A673 (cell line): ENCODE measurements around the gene PSMD11. TPM values are rescaled to one million over a fixed set of nuclear protein-coding genes. Genes with fewer than 3 reads are reported as not detected.

ENCODE experiments used
- BruUV-seq: library from RNA; stranded (reverse); fragments of 400-500 nt; replicated peaks from 2 replicates; lab custom pipeline; 2021; lab: Mats Ljungman, UMichigan
- CTCF ChIA-PET: fragments of 300-600 bp; sonication (Branson Sonifier 250); formaldehyde crosslinking; loops from one replicate; lab custom pipeline; 2022; ENCODE audit warnings: antibody characterized with exemption; lab: Charles Lee
- POLR2A ChIA-PET: fragments of 300-600 bp; sonication (Branson Sonifier 250); formaldehyde crosslinking; loops from one replicate; lab custom pipeline; 2022; ENCODE audit warnings: antibody characterized with exemption; ENCODE audit not compliant: low non-redundant PET; lab: Charles Lee
- DNase-seq: peaks from one replicate; pipeline ENCODE4 v3.0.0-alpha.2; 2015; ENCODE audit warnings: low spot score
- H3K27ac ChIP-seq: fragments of 200-600 bp; sonication (generic); 2 replicates; pipeline ENCODE4 v1.5.1; 2016; ENCODE audit warnings: mixed run types, low read depth, mild to moderate bottlenecking, mixed read lengths, antibody characterized with exemption, low read length; ENCODE audit not compliant: poor library complexity, severe bottlenecking
- H3K27me3 ChIP-seq: fragments of 200-600 bp; sonication (generic); replicated peaks from 2 replicates; pipeline ENCODE4 v1.6.1; 2017; ENCODE audit warnings: mixed run types, low read depth, mild to moderate bottlenecking, mixed read lengths, antibody characterized with exemption, low read length; ENCODE audit not compliant: insufficient read depth, poor library complexity
- H3K36me3 ChIP-seq: fragments of 200-600 bp; sonication (generic); 2 replicates; pipeline ENCODE4 v1.6.1; 2016; ENCODE audit warnings: mixed run types, mild to moderate bottlenecking, mixed read lengths, antibody characterized with exemption, low read length; ENCODE audit not compliant: insufficient read depth, poor library complexity, severe bottlenecking
- H3K4me1 ChIP-seq: fragments of 200-600 bp; sonication (generic); 2 replicates; pipeline ENCODE4 v1.6.1; 2017; ENCODE audit warnings: mixed run types, mild to moderate bottlenecking, mixed read lengths, antibody characterized with exemption, low read length; ENCODE audit not compliant: insufficient read depth, poor library complexity, severe bottlenecking
- H3K4me3 ChIP-seq: fragments of 200-600 bp; sonication (generic); 2 replicates; pipeline ENCODE4 v1.5.1; 2016; ENCODE audit warnings: low read depth, mixed run types, mild to moderate bottlenecking, mixed read lengths, low read length; ENCODE audit not compliant: poor library complexity, severe bottlenecking
- H3K9me3 ChIP-seq: fragments of 200-600 bp; sonication (generic); 2 replicates; pipeline ENCODE4 v1.6.1; 2016; ENCODE audit warnings: mixed run types, low read depth, mild to moderate bottlenecking, mixed read lengths, antibody characterized with exemption, low read length; ENCODE audit not compliant: poor library complexity, severe bottlenecking
- CTCF ChIP-seq: fragments of 300-800, 200-600 bp; sonication (generic); conservative IDR thresholded peaks from 2 replicates; pipeline ENCODE4 v1.5.1; 2017; ENCODE audit warnings: low read depth, mild to moderate bottlenecking, antibody characterized with exemption, low read length, moderate library complexity, mixed read lengths
- EZH2 ChIP-seq: fragments of 200-600 bp; sonication (generic); IDR thresholded peaks from 2 replicates; pipeline ENCODE4 v1.6.1; 2017; ENCODE audit warnings: borderline replicate concordance, low read depth, mild to moderate bottlenecking, mixed read lengths, antibody characterized with exemption, low read length; ENCODE audit not compliant: poor library complexity, severe bottlenecking
- intact Hi-C: fragments of 100-400 bp; cut with micrococcal nuclease; formaldehyde crosslinking; loops from one replicate; pipeline ENCODE4 v1.10.0; 2022; ENCODE audit not compliant: unreplicated experiment
- total RNA-seq: library from RNA; stranded (reverse); gene quantifications from 2 replicates; pipeline ENCODE4 v1.2.3, GENCODE V29; 2021

The PSMD11 gene
- total RNA-seq, 1 experiment from 2014 or later: 195 TPM

- intact Hi-C loops: no loop called here
- no peak overlapping the region for H3K27ac ChIP-seq
- CTCF ChIA-PET: no interaction called here
- DNase-seq: no peak
- BruUV-seq: no TSS peak
- POLR2A ChIA-PET: no interaction called here
- TF ChIP-seq CTCF (no peak), EZH2 (no peak)
- H3K27me3 ChIP-seq: no peaks in the 10 kb centered on the region
- H3K4me3 ChIP-seq: no peak overlapping the region
- H3K9me3 ChIP-seq: no peaks in the 10 kb centered on the region
- no peaks in the 10 kb centered on the region for H3K36me3 ChIP-seq
- H3K4me1 ChIP-seq: no peaks in the 10 kb centered on the region
Measured at GRCh38 chr17:32512328-32512727, 68.0 kb downstream of the PSMD11 start.

GRCh38 chr17:32513579-32513978 is 69.3 kb downstream of the PSMD11 start:
- no TSS peak for BruUV-seq
- H3K27me3 ChIP-seq: no peaks in the 10 kb centered on the region
- no peaks in the 10 kb centered on the region for H3K9me3 ChIP-seq
- intact Hi-C loops: no loop called here
- H3K4me3 ChIP-seq: no peak overlapping the region
- DNase-seq: no peak
- TF ChIP-seq CTCF (no peak), EZH2 (no peak)
- H3K4me1 ChIP-seq: no peaks in the 10 kb centered on the region
- POLR2A ChIA-PET: no interaction called here
- H3K36me3 ChIP-seq: no peaks in the 10 kb centered on the region
- no peak overlapping the region for H3K27ac ChIP-seq
- CTCF ChIA-PET: no interaction called here

- POLR2A ChIA-PET: no interaction called here
- Histone ChIP-seq H3K4me1 (peaks cover under 1% of the 10 kb centered on the region), H3K27ac (no peak overlapping the region), H3K9me3 (no peaks in the 10 kb centered on the region), H3K4me3 (no peak overlapping the region), H3K27me3 (no peaks in the 10 kb centered on the region), H3K36me3 (no peaks in the 10 kb centered on the region)
- intact Hi-C loops: no loop called here
- CTCF ChIA-PET: no interaction called here
- no TSS peak for BruUV-seq
- no peak for DNase-seq
- TF ChIP-seq EZH2 (no peak), CTCF (no peak)
Measured at GRCh38 chr17:32514606-32515005, 70.3 kb downstream of the PSMD11 start.
